GM23248 (cell line): Measurements from ENCODE around the gene BICC1.

Source experiments
- EZH2 ChIP-seq: fragments of 200-600 bp; sonication (generic); IDR thresholded peaks from 2 replicates; pipeline ENCODE4 v1.6.1; 2018; ENCODE audit warnings: antibody characterized with exemption, mild to moderate bottlenecking; ENCODE audit not compliant: insufficient read depth, poor library complexity, severe bottlenecking
- EZH2phosphoT487 ChIP-seq: fragments of 200-600 bp; sonication (generic); IDR thresholded peaks from 2 replicates; pipeline ENCODE4 v1.6.1; 2018; ENCODE audit warnings: antibody characterized with exemption, moderate library complexity, mild to moderate bottlenecking, low read depth; ENCODE audit not compliant: insufficient read depth

- no peak for TF ChIP-seq EZH2phosphoT487
- no peak for TF ChIP-seq EZH2
Observed at GRCh38 chr10:58579011-58579655, 66.5 kb downstream of the BICC1 start.
